ENCODE data around the gene SLC13A2. TPM values are rescaled to one million over a fixed set of nuclear protein-coding genes. Genes with fewer than 3 reads are reported as not detected.

SLC13A2 gene
- total and polyA plus RNA-seq, 9 donors = 0.09 to 0.12 TPM; not detected in 7

- H3K27me3 ChIP-seq (ENCODE audit: control insufficient read depth, insufficient read depth, low read length) = peaks cover 1% of the 10 kb centered on the region
- WGBS (ENCODE audit: insufficient coverage) = 86% methylated on average over 2 of the region's 3 CpGs
- DNase-seq = no peak
Observed at GRCh38 chr17:28491860-28492259, 18.4 kb downstream of the SLC13A2 start.

DNA sequence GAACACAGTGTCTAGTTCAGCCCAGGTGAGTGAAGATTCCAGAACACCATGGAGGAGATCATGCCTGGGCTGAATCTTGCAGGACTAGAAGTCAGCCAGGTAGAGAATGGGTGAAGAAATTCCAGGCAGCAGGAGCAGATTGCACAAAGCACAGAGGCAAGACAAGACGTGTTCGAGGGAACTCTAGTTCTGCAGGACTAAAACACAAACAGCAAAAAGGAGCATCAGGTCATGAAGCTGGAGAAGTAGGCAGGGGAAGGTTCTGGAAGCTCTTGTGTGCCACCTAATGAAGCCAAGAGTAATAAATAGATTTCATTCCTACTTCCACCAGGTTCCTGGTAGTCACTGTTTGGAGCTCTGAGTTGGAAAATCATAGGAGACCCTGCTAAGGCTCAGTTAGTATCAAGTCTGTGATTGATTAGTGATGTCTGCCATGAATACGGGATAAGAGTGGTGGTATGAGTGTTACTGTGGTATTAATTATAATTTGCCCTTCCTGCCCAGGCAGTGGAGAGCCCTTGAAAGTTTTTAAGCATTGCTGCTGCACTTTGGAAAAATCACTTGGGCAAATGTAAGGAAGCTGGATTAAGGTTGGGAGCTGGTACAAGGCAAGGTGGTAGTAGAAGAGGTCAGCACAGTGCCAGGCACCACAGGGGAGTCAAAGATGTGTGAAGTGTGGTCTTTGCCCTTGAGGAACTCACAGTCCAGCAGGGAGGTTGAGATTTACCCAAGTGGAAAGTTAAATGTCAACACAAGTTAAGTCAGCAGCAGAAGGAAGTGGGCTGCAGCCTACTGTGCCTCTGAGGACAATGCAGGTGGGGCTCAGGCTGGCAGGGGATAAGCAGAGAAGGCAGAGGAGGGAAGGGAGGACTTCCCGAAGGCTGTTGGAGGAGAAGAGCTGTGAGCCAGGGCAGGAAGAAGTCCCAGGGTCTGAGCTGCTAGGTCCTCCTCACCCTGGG, 19.2 kb downstream of the SLC13A2 start:
- Histone ChIP-seq H3K27me3 (ENCODE audit: control insufficient read depth, insufficient read depth, low read length) (no peaks in the 10 kb centered on the region), H3K4me1 (ENCODE audit: control insufficient read depth, insufficient read depth, low read length) (no peaks in the 10 kb centered on the region)
- 65% methylated on average over 4 of the region's 4 CpGs for WGBS (ENCODE audit: insufficient coverage)

More at GRCh38 chr17:28491860-28492259, 18.4 kb downstream of the SLC13A2 start:
- H3K9me3 ChIP-seq (replicated peaks; ENCODE audit: control insufficient read depth, low read depth, low read length) = no peaks in the 10 kb centered on the region
- no peak overlapping the region for H3K27ac ChIP-seq (ENCODE audit: low read length)
- H3K4me3 ChIP-seq (ENCODE audit: low read length) = no peak overlapping the region
- no peaks in the 10 kb centered on the region for H3K4me1 ChIP-seq (ENCODE audit: control insufficient read depth, insufficient read depth, low read length)
- no peaks in the 10 kb centered on the region for H3K36me3 ChIP-seq (ENCODE audit: control insufficient read depth, insufficient read depth, low read length)

DNA sequence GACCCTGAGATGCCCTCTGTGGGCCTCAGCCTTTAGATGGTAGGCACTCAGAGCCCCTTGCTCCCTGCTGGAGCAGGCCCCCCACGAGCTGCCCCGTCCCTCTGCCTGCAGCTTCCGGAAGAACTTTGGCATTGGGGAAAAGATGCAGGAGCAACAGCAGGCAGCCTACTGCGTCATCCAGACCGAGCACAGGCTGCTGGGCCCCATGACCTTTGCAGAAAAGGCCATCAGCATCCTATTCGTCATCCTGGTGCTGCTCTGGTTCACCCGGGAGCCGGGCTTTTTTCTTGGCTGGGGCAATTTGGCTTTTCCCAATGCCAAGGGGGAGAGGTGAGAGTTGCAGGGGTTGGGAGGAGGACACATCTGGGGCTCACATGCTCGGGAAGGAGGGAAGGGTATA, 20.0 kb downstream of the SLC13A2 start:
- 20% methylated on average over 5 of the region's 9 CpGs for WGBS (ENCODE audit: insufficient coverage)
- H3K9me3 ChIP-seq (replicated peaks; ENCODE audit: control insufficient read depth, low read depth, low read length) = no peaks in the 10 kb centered on the region
- H3K27me3 ChIP-seq (ENCODE audit: control insufficient read depth, insufficient read depth, low read length) = peaks cover 3% of the 10 kb centered on the region
- H3K4me3 ChIP-seq (ENCODE audit: low read length) = no peak overlapping the region
- no peaks in the 10 kb centered on the region for H3K4me1 ChIP-seq (ENCODE audit: control insufficient read depth, insufficient read depth, low read length)
- no peak overlapping the region for H3K27ac ChIP-seq (ENCODE audit: low read length)
- no peaks in the 10 kb centered on the region for H3K36me3 ChIP-seq (ENCODE audit: control insufficient read depth, insufficient read depth, low read length)
- no peak for DNase-seq

More for the DNA sequence above, 19.2 kb downstream of the SLC13A2 start:
- H3K9me3 ChIP-seq (replicated peaks; ENCODE audit: control insufficient read depth, low read depth, low read length) = no peaks in the 10 kb centered on the region
- no peaks in the 10 kb centered on the region for H3K36me3 ChIP-seq (ENCODE audit: control insufficient read depth, insufficient read depth, low read length)
- H3K27ac ChIP-seq (ENCODE audit: low read length) = no peak overlapping the region
- H3K4me3 ChIP-seq (ENCODE audit: low read length) = no peak overlapping the region
- DNase-seq = no peak

DNA sequence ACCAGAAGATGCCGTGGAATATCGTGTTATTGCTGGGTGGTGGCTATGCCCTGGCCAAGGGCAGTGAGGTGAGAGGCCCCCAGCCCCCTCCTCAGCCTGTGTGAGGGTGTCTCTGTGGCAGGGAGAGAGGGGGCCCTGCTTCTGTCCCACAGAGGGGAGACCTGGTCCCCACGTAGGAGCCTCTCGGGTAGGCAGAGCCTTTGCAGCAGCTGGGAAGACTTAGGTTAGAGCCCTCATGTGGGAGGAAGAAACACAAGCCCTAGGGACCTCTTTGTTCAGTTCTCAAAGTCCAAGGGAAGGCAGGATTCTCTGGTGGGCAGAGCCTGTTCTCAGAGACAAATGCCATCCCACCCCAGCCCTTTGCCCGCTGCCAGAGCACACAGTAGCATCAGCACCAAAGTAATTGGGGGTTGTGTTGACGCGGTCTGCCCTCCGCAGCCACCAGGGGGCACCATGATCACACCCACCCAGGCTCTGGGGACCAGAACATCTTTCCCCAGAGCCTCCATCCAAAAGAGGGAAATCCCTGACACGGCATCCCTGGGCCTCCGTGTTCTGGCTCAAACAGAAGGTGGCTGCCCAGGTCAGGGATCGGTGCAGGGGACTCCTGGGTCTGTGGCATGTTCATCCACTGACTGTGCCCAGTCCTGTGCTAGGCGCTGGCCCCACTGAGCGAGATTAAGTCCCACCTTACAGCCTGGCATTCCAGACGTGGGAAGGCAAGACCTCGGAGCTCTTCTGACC, 21.2 kb downstream of the SLC13A2 start:
- Histone ChIP-seq H3K27me3 (ENCODE audit: control insufficient read depth, insufficient read depth, low read length) (peaks cover 3% of the 10 kb centered on the region), H3K27ac (ENCODE audit: low read length) (no peak overlapping the region), H3K9me3 (replicated peaks; ENCODE audit: control insufficient read depth, low read depth, low read length) (no peaks in the 10 kb centered on the region), H3K4me1 (ENCODE audit: control insufficient read depth, insufficient read depth, low read length) (no peaks in the 10 kb centered on the region), H3K4me3 (ENCODE audit: low read length) (no peak overlapping the region), H3K36me3 (ENCODE audit: control insufficient read depth, insufficient read depth, low read length) (no peaks in the 10 kb centered on the region)
- 32% methylated on average over 13 of the region's 15 CpGs for WGBS (ENCODE audit: insufficient coverage)
- peak; percentile 49 for DNase-seq

DNA sequence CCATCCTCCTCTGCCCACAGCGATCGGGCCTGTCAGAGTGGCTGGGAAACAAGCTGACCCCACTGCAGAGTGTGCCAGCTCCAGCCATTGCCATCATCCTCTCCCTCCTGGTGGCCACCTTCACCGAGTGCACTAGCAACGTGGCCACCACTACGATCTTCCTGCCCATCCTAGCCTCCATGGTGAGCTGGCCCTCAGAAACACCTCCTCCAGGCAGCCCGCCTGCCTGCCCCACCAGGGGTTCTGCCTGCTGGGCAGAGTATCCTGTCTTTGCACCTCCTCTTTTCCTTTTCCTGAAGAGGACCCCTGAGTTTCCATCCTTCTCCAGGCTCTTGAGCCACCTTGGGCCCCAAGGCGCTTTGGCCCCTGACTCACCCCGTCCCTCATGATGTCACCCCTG, 22.2 kb downstream of the SLC13A2 start:
- Histone ChIP-seq H3K4me1 (ENCODE audit: control insufficient read depth, insufficient read depth, low read length) (no peaks in the 10 kb centered on the region), H3K9me3 (replicated peaks; ENCODE audit: control insufficient read depth, low read depth, low read length) (no peaks in the 10 kb centered on the region), H3K4me3 (ENCODE audit: low read length) (no peak overlapping the region), H3K27me3 (ENCODE audit: control insufficient read depth, insufficient read depth, low read length) (peaks cover 6% of the 10 kb centered on the region), H3K27ac (ENCODE audit: low read length) (no peak overlapping the region), H3K36me3 (ENCODE audit: control insufficient read depth, insufficient read depth, low read length) (no peaks in the 10 kb centered on the region)
- WGBS (ENCODE audit: insufficient coverage) = 85% methylated on average over 8 of the region's 8 CpGs
- DNase-seq = no peak

DNA sequence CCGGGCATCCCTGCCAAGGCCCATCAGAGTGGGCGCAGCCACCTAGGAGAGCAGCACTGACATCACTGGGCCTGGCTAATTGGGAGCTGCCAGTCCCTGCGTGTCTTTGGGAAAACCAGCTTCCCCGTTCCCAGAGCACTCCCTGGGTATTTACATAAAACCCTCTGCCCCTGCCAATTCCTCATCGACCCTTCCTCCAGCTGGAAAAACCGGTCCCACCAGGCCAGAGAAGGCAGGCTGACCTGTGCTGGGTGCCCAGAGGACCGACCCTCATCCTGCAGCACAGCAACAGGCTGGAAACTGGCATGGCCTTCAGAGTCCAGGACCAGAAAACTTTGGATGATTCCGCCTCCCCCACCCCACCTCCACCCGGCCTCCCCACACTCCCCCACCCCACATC, 24.5 kb downstream of the SLC13A2 start:
- no peak for DNase-seq
- WGBS (ENCODE audit: insufficient coverage) = 30% methylated on average over 4 of the region's 9 CpGs
- H3K27me3 ChIP-seq (ENCODE audit: control insufficient read depth, insufficient read depth, low read length) = peaks cover 6% of the 10 kb centered on the region
- no peak overlapping the region for H3K27ac ChIP-seq (ENCODE audit: low read length)
- no peak overlapping the region for H3K4me3 ChIP-seq (ENCODE audit: low read length)
- H3K4me1 ChIP-seq (ENCODE audit: control insufficient read depth, insufficient read depth, low read length) = no peaks in the 10 kb centered on the region
- no peaks in the 10 kb centered on the region for H3K9me3 ChIP-seq (replicated peaks; ENCODE audit: control insufficient read depth, low read depth, low read length)
- H3K36me3 ChIP-seq (ENCODE audit: control insufficient read depth, insufficient read depth, low read length) = no peaks in the 10 kb centered on the region

DNA sequence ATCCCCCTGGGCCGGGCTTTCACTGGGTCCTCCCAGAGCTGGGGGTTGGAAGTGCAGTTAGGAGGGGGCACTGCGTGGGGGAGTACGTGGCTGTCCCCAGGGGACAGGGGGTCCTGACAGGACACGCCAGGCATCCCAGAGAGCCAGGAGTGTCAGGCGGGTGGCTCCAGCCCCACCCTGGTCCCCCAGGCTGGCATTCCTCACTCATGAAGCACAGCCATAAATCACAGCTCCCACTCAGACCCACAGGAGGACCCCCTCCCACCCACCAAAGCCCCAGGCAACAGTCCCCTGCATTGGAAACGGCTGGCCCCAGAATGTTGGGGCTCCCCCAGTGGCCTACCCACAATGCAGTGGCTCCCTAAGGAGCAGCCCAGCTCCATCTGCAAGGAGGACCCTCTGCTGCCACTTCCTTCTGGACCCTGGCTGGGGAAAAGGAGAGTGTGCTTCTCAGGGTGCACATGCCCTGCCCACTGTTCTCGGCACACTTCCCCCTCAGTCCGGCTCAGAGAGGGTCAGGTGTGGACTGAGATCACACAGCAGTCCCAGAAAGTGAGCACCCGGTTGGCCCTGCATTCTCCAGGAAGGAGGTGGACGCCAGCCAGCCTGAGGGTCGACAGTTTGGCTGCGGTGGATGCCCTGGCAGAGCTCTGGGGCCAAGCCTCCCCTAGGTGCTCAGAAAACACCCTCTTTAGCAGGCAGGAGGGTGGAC, 25.4 kb downstream of the SLC13A2 start:
- Histone ChIP-seq H3K27ac (ENCODE audit: low read length) (no peak overlapping the region), H3K36me3 (ENCODE audit: control insufficient read depth, insufficient read depth, low read length) (no peaks in the 10 kb centered on the region), H3K4me3 (ENCODE audit: low read length) (no peak overlapping the region), H3K27me3 (ENCODE audit: control insufficient read depth, insufficient read depth, low read length) (peaks cover 8% of the 10 kb centered on the region), H3K4me1 (ENCODE audit: control insufficient read depth, insufficient read depth, low read length) (no peaks in the 10 kb centered on the region), H3K9me3 (replicated peaks; ENCODE audit: control insufficient read depth, low read depth, low read length) (no peaks in the 10 kb centered on the region)
- WGBS (ENCODE audit: insufficient coverage) = 64% methylated on average over 5 of the region's 12 CpGs
- no peak for DNase-seq

DNA sequence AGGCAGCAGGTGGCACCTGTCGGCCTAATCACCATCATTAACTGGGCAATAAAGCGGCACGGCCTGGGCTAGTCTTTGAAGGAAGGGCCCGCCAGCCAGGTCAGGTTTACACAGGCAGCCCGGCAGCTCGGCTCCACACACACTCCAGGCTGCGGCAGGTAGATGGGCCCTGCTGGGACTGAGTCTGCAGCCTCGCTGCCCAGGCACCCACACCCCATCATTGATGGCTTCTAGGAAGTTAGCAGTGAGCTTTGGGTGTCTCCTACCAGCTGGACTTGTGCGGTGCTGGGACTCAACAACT, 25.9 kb downstream of the SLC13A2 start:
- Histone ChIP-seq H3K4me1 (ENCODE audit: control insufficient read depth, insufficient read depth, low read length) (no peaks in the 10 kb centered on the region), H3K36me3 (ENCODE audit: control insufficient read depth, insufficient read depth, low read length) (no peaks in the 10 kb centered on the region), H3K27ac (ENCODE audit: low read length) (no peak overlapping the region), H3K27me3 (ENCODE audit: control insufficient read depth, insufficient read depth, low read length) (peaks cover 9% of the 10 kb centered on the region), H3K4me3 (ENCODE audit: low read length) (no peak overlapping the region), H3K9me3 (replicated peaks; ENCODE audit: control insufficient read depth, low read depth, low read length) (no peaks in the 10 kb centered on the region)
- 47% methylated on average over 7 of the region's 9 CpGs for WGBS (ENCODE audit: insufficient coverage)
- no peak for DNase-seq

GRCh38 chr17:28499684-28500357, 26.4 kb downstream of the SLC13A2 start:
- H3K36me3 ChIP-seq (ENCODE audit: control insufficient read depth, insufficient read depth, low read length) = no peaks in the 10 kb centered on the region
- no peak for DNase-seq
- 92% methylated on average over 2 of the region's 9 CpGs for WGBS (ENCODE audit: insufficient coverage)
- H3K27ac ChIP-seq (ENCODE audit: low read length) = no peak overlapping the region
- H3K27me3 ChIP-seq (ENCODE audit: control insufficient read depth, insufficient read depth, low read length) = peaks cover 9% of the 10 kb centered on the region
- H3K9me3 ChIP-seq (replicated peaks; ENCODE audit: control insufficient read depth, low read depth, low read length) = no peaks in the 10 kb centered on the region
- no peak overlapping the region for H3K4me3 ChIP-seq (ENCODE audit: low read length)
- H3K4me1 ChIP-seq (ENCODE audit: control insufficient read depth, insufficient read depth, low read length) = no peaks in the 10 kb centered on the region

Data from muscle of leg (tissue), 11 donors.